ENCODE measurements around the gene SLC11A2.
A peak's percentile ranks its signal among the peaks of the same experiment; 100 is the strongest.

The SLC11A2 gene

GRCh38 chr12:51062631-51063397, 36.6 kb upstream of the SLC11A2 start:
- TF ChIP-seq ZFX (IDR thresholded peaks at IDR 0.05; ENCODE audit: borderline replicate concordance) (no peak), CTCF (IDR thresholded peaks at IDR 0.05) (no peak)

GRCh38 chr12:51059086-51059485, 32.9 kb upstream of the SLC11A2 start:
- TF ChIP-seq CTCF (IDR thresholded peaks at IDR 0.05): no peak
- no peak for TF ChIP-seq ZFX (IDR thresholded peaks at IDR 0.05; ENCODE audit: borderline replicate concordance)

More at GRCh38 chr12:51062631-51063397, 36.6 kb upstream of the SLC11A2 start:
- H3K27ac ChIP-seq: peak overlapping the region; percentile 53

GRCh38 chr12:51056242-51056641, 30.1 kb upstream of the SLC11A2 start:
- TF ChIP-seq CTCF (IDR thresholded peaks at IDR 0.05) (no peak), ZFX (IDR thresholded peaks at IDR 0.05; ENCODE audit: borderline replicate concordance) (no peak)
- H3K27ac ChIP-seq: 0 out of 2 replicates have a peak overlapping the region, but pooled peaks have one; percentile 5

More at GRCh38 chr12:51059086-51059485, 32.9 kb upstream of the SLC11A2 start:
- peak overlapping the region; percentile 53 for H3K27ac ChIP-seq

GRCh38 chr12:51055060-51055459, 28.9 kb upstream of the SLC11A2 start:
- TF ChIP-seq CTCF (IDR thresholded peaks at IDR 0.05): no peak
- TF ChIP-seq ZFX (IDR thresholded peaks at IDR 0.05; ENCODE audit: borderline replicate concordance): no peak
- H3K27ac ChIP-seq: no peak overlapping the region

- H3K27ac ChIP-seq: no peak overlapping the region
These were observed 25.6 kb upstream of the SLC11A2 start for GRCh38 chr12:51051787-51052186.

GRCh38 chr12:51049525-51049924, 23.3 kb upstream of the SLC11A2 start:
- no peak overlapping the region for H3K27ac ChIP-seq
- TF ChIP-seq ZFX (IDR thresholded peaks at IDR 0.05; ENCODE audit: borderline replicate concordance): no peak
- no peak for TF ChIP-seq CTCF (IDR thresholded peaks at IDR 0.05)

More at GRCh38 chr12:51051787-51052186, 25.6 kb upstream of the SLC11A2 start:
- TF ChIP-seq ZFX (IDR thresholded peaks at IDR 0.05; ENCODE audit: borderline replicate concordance): no peak
- TF ChIP-seq CTCF (IDR thresholded peaks at IDR 0.05): no peak

GRCh38 chr12:51048661-51049251, 22.6 kb upstream of the SLC11A2 start:
- peak overlapping the region; percentile 89 for H3K27ac ChIP-seq
- no peak for TF ChIP-seq CTCF (IDR thresholded peaks at IDR 0.05)
- no peak for TF ChIP-seq ZFX (IDR thresholded peaks at IDR 0.05; ENCODE audit: borderline replicate concordance)
